Right lung (tissue), 5 donors: ENCODE results near the gene CCDC154. TPM values are rescaled to one million over a fixed set of nuclear protein-coding genes. Genes with fewer than 3 reads are reported as not detected.
"Not testable (repeated sequence)": the region's sequence is repeated elsewhere in the genome, so short reads cannot be mapped to it uniquely, and the experiment has no call there.

Source experiments
- DNase-seq, 2 donors: peaks; one replicate each; pipeline ENCODE4 v3.0.0-alpha.2; 2013
- polyA plus RNA-seq, 5 donors: library from polyadenylated mRNA; unstranded; fragments of 120-200 nt; gene quantifications; one replicate each; pipeline versions ENCODE4 v1.2.1 to v1.2.3, GENCODE V29; 2013; ENCODE audit warnings: inconsistent platforms in 1 of 5, low replicate concordance in 1 of 5; ENCODE audit not compliant: insufficient read length in 5 of 5, insufficient read depth in 1 of 5

Gene CCDC154
- polyA plus RNA-seq, 5 donors, result 4.0 to 10.0 (median 9.4) TPM

DNA sequence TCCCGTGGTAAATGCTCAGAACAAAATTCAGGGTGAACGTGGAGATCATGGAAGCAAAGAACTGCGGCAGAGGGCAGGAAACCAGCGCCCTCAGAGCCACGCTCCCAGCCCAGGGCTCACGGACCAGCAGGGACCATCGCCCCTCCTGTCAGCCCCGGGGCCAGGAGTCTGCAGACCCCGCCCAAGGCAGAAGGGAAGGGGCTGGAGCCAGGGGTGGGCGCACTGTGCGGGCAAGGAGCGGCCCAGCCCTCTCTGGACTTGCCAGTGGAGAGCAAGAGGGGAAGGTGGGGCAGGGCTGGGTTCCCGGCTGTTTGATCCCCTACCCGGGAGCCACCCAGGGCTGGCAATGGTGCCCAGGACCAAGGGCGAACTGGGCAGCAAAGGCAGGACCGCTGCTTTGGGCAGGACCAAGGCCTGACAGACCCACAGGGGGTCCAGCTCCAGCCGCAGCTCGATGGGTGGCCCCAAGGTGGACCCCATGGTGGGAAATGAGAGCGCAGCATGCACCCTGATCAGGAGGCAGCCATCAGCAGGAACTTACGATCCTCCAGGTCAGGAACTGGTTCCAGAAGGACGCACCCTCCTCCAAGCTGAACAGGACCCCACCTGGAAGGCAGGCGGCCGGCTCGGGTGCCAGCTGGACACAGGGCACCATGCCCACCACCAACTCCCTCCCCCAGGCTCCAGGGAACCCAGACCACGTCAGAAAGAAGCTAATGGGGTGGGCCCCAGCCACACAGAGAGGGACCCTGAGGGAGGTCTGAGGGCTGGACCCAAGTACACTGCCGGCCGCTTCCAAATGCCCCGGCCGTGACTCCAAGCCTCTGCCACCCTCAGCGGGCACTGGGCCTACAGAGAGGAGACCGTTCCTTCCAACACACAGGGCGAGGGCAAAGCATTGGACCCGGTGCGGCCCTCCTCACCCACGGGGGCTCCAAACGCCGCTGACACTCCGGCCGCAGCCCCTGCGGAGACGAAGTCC is 11.1 kb upstream of the CCDC154 start:
- DNase-seq, result no peak

DNA sequence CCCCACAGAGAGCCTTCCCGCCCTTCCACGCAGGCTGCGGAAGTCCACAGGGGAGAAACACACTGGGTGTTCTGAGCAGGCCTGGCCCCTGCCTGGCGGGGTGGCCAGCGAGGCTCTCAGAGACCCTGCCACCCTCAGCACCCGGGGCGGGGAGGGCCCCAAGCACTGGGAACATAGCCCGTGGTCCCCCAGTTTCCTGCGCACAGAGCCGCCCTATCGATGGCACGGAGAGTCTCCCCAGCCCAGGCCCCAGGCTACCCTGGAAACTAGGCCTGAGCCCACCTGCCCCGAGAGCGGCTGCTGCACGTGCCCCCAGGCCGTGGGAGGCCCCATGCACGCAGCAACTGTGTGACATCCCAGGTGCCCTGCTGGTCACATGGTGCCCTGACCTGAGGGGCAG is 10.2 kb upstream of the CCDC154 start:
- no peak for DNase-seq

DNA sequence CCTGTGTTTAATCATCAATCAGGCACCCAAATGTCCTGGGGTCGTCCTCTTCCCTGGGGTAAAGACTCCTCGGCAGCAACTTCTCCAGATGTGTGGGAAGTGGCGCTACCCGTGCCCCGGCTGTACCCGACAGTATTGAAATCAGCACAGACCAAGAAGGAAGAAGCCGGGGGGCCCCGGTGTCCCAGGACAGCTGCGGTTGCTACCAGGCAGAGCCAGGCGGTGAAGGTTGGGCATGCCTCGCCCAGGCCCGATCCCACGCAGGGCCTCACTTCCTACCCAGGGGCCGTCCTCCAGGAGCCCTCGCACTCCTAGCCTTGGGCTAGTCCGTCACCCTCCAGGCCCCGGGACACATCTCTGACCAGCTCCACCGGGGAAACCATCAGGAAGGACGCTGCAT is 9.0 kb upstream of the CCDC154 start:
- DNase-seq, result no peak

DNA sequence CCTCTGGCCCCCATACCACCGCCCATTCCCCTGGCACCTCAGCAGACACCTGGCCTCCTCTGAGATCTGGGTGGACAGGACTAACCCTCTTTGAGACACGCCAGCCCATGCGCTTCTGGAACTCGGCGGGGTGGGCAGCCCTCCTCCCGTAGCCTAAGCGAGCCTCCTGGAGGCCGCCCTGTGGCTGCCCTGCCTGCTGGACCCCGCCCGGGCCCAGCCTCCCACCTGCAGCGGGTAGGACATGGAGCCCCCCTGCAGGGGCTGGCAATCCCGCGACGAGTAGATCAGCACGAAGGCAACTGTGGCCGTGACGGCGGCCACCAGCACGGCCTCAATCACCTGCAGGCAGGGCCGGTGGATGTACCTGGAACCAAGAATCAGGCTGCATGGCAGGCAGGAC is 8.2 kb upstream of the CCDC154 start:
- DNase-seq, result no peak

DNA sequence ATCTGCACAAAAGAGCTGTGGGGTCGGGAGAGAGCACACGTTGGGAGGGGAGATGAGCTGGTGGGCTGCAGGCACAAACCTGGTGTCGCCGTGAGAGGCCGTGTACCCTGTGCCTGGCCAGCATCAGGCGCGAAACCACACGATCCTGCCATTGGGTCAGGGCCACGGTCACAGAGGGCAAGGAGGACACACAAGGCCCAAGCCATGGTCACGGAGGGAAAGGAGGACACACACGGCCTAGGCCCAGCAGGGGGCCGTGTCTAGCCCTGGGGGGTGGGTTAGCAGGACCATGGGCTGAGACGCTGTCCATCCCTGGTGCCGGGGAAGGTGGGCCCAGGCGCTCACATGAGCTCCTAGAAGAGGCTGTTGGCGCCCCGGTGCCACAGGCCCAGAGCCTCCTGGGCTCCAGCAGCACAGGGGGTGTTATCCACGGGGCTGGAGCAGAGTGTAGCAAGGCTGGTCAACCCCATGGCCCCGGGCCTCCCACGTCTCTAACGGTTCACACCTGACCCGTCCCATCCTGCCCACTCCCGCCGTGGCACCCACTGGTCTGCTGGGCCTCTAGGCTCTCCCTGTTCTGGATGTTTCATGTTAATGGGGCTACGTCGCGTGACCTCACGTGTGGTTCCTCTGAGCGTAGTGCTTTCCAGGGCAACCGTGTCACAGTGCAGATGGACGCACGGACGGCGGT is 7.5 kb upstream of the CCDC154 start:
- no peak for DNase-seq

DNA sequence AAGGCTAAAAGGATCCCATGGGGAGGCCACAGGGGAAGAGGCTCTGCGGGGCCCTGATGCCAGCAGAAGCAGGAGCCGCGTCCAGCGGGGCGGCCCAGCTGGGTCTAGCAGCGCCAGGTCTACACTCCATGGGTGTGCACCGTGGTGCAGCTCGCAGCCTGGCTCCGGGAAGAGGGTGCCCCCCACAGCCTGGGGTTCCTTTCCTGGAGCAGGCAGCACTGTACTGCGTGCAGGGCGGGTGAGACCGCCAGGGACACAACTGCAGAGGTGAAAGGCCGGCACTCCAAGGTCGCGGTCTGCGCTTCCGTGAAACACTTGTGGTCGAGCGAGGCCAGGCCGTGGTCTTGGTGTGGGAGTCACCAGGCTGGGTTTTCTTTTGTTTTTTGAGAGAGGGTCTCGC is 6.5 kb upstream of the CCDC154 start:
- no peak for DNase-seq

DNA sequence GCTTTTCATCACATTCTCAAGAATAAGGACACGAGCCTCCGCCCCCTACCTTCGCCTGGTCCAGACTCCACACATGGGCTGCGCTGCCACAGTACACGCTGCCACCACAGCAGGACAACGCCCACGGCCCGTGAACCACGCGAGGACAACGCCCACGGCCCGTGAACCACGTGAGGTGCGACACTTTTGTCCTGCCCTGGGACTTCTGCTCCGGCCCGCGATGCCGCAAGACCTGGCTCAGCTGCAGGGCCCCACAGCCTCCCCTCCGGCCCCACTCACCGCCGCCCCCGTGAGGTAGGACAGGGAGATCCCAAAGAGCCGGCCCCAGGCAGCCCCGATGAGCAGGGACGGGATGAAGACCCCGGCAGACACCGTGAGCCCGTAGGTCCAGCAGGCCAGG is 5.9 kb upstream of the CCDC154 start:
- no peak for DNase-seq

DNA sequence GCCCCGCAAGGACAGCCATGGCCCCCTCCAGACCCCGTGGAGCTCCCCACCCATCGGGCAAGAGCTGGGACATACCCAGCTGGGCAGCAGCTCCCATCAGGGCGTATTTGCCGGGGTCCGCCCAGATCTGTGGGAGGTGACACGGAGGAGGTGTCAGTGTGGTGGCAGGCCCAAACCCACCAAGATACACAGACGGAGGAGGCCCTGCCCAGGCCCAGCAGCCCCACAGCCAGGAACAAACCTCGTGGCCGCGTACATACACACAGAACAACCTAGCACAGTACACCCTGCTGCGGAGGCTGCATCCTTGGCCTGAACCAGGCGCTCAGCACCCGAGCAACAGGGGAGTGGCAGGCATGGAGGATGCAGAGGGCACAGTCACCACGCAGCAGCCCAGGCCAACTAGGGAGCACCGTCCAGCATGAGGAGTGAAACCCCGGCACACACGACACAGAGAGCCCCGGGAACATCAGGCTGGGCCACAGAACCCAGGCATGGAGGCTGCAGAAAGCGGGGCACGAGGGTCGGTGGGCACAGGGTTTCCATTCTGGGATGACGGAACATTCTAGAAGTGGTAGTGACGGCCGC is 4.9 kb upstream of the CCDC154 start:
- no peak for DNase-seq

DNA sequence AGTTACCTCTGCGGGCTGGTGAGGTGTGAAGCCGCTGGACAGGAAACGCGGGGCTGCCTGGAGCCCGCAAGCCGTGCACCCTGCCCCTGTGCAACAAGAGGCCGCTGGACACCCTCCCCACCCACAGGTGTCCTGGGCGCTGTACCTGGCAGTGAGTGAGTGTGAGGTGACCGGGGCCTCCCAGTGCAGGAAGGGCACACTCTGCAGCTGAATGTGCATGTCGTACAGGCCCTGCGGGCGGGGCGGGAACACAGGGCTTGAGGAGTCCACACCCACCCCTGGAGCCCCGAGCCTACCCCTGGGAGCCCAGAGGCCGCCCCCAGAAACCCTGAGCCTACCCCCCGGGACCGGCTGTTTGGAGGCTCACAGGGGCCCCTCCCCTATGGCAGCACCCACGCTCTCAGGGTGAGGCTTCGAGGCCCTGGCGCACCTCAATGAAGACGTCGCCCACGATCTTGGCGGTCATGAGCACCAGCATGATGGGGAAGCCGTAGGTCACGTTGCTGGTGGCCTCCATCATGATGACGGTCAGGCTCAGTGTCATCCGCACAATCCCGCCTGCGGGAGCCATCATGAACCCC is 4.3 kb upstream of the CCDC154 start:
- DNase-seq, result no peak

DNA sequence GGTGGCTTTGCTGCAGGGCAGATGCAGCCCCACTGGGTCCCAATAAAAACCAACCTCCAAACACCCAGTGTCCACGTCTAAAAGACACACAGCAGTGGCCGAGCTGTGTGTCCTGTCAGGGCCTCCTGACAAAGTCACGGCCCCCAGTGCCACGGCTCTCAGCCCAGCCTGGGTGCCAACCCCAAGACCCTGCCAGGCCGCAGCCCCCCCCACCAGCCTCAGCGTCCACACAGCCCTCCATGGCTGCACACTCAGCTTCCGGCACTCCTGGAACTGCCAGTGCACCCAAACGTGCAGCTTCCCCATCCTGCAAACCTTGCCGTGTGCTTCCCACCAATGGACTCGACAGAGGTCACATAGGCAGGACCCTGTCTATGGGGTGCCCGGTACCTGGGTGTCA is 3.6 kb upstream of the CCDC154 start:
- no peak for DNase-seq

DNA sequence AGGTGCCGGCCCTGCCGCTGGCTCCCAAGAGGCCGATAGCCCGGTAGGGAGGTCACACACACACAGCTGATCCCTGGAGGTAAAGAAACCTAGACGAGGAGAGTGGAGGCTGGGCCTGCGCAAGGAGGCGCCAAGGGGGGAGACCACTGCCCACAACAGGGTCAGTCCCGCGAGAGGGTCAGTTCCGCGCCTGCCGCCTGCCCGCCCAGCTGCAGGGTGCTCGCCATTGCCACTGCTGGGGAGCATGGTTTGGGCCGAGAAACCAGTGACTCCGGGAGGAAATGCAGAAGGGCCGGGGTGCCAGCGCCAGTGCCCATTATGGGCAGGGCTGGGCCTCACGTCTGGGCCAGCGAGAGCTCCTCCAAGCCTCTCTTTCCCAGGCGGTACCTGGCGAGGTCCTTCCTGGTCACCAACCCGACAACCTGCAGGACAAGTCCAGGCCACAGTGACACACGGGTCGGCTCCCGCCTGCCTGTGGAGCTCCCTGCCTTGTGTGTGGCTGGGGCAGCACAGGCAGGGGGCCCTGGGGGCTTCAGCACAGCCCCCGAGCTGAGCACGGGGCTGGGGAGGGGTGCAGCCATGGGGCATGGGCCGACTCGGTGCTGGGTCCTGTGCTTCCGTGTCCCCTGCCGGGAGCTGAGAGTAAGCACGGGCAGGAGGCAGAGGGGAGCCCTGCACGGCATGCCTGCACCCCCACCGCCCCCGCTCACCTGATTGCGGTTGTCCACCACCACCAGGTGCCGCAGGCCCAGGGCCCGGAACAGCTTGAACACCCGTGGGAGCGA is 2.1 kb upstream of the CCDC154 start:
- DNase-seq, result no peak

DNA sequence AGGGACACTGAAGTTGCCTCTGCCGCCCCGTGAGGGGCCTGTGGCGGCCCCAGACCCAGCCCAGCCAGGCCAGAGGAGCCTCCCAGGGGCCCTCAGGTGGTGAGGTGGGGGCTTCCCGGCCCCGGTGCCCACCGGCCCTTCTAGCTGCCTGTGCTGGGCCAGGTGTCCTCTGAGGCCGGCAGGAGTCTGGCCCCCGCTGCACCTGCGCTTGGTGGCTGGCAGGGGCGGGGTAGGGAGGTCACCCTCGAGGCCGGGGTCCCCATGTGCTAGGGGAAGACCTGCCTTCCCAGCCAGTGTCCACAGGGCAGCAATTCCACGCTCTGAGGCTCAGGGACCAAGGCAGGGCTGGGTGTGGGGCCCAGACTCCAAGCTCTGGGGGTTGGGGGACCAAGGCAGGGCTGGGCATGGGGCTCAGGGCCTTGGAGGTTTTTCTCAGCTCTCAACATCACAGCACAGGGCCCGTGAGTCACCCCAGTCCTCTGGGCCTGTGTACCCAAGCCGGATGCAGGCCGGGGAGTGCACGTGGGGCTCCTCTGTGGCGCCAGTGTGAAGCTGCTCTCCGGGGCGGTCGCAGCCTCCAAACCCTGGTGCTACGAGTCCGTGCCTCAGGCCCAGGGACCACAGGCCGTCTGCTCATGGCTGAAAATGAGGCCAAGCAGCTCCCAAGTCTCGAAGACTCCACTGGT is 1.3 kb upstream of the CCDC154 start:
- no peak for DNase-seq

DNA sequence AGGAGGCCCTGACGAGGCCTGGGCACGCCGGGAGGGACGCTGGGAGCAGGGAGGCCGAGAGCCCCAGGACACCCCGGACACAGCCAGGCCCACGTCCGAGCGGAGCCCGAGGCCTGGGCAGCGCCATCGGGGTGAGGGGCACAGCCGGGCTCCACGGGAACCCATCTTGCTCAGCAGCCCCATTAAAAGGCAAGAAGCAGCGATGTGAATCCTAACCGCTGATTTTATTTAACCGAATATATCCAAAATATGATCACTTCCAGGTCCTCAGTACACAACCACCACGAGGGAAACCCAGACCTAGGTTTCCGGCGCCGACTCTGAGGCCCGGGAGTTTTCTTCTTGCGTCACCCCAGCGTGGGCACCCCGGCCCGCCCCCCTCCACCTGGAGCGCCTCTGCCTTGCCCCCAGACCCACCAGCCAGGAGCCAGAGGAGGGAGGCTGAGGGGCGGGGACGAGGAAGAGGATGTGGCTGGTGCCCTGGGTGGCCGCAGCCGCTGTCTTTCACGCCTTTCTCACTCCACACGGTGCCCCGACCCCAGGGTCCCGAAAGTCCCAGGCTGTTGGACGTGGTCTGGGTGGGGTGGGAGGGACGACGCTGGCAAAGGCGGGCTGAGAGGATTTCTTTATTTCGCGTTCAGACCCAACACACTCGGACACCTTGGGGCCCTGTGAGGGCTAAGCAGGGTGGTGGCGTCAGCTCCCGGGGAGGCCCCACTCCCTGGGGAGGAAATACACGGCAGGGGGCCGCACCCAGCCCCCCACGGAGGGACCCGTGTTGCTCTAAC is 568 bp upstream of the CCDC154 start:
- DNase-seq, result no peak

DNA sequence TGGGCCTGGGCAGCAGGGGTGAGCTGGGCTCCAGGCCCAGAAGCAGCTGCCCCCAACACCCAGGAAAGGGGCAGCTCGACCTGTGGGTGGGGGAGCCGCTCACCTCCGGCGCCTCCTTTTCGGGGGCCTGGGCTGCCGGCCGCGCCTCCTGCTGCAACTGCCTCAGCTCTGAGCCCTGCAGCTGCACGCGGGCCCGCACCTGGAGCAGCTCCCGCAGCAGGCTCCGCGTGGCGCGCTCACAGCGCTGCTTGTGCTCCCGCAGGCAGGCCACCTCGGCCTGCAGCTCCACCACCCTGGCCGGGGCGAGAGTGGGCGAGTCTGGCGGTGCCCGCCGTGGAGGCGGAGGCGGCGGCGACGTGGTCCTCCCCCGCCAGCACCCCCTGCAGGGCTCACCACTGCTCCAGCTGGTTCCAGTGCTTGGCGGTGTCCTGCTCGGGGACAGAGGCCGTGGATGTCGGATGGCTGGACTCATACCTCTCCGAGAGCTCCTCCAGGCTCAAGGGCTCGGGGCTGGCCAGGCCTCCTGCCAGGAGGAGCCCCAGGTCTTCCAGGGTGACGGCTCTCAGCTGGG is 868 bp downstream of the CCDC154 start:
- DNase-seq, result no peak

DNA sequence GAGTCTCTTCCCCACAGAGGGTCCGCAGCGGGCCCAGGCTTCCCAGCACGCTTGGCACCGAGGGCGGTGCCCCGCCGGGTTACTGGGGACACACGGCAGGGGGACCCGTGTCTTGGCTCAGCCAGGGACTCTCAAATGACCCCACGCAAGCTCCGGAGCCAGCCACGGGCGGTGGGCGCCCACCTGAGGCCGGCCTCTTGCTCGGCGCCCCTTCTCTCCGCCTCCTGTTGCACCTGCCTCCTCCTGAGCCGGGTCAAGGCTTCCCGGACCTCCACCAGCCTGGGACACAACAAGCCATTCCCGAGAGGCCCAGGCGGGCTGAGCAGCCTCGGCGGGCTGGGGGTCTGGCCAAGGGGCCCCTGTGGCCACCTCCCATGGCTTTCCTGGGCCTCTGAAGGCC is 1.7 kb downstream of the CCDC154 start:
- DNase-seq, result no peak

DNA sequence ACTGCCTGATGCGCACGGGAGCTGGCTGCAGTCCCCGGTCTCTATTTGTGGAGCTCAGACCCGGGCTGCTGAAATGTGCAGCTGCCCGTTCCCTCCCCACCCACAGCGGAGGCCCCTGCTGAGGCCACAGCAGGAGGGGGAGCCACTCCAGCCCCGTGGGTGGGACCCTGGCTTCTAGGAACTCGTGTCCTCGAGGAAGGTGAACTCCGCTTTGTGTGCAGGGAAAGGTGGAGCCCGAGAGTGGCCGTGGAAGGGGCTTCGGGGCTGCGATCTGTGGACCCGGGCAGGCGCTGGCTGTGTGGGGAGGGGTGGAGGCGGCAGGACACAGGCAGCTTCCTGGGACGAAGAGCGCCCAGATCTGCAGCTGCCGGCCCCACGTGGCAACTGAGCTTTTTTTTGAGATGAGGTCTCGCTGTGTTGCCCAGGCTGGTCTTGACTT is 2.9 kb downstream of the CCDC154 start:
- no peak for DNase-seq

DNA sequence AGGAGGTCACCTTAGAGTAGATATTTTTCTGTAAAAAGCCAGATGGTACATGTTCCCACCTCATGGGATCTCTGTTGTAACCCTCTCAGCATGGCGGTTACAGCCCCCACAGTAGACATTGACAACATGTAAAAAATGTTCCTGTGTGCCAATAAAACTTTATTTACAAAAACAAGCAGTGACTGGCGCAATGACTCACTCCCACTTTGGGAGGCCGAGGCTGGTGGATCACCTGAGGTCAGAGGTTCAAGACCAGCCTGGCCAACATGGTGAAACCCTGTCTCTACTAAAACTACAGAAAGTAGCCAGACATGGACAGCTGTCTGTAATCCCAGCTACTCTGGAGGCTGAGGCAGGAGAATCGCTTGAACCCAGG is 4.7 kb downstream of the CCDC154 start:
- DNase-seq, result not testable (repeated sequence)

DNA sequence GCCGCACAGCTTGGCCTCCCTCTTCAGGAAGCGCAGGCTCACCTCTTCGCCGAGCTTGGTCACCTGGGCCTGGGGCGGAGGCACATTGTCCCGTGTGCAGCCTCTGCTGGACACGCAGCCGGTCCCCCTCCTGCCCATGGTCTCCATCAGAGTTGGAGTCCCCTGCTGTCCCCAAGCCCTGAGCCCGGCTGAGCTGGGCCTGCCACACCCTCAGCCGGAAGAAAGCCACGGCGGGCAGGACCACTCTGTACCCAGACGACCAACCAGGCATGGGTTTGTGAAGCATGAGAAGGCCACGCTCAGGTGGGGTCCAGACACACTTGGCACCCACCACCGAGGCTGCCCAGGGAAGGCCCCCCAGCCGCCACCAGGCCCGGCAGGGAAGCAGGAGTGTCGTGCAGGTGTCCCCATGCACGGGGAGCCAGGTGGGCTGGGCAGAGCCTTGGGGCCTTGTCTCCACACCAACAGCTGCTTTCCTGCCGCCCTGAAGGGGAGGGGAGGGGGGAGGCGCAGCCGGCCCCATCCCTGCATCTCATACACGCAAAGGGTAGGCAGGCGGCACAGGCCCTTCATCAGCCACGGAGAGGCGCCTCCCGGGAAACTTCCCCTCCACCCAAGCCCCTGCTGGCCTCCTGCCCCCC is 5.2 kb downstream of the CCDC154 start:
- DNase-seq, result no peak
